Thyroid gland (tissue), 4 donors: ENCODE results near the gene ACBD4.

Experiments used
- CTCF ChIP-seq, 6 experiments: fragments of 200-600 bp in 3 of 6; fragments of 450-650 bp in 3 of 6; sonication (generic) in 3 of 6; IDR thresholded peaks; one replicate each; pipeline ENCODE4 v1.5.1; 2016 to 2019; ENCODE audit warnings: antibody characterized with exemption in 6 of 6, mild to moderate bottlenecking in 2 of 6, inconsistent platforms in 1 of 6, moderate library complexity in 1 of 6
- POLR2A ChIP-seq, 2 donors: fragments of 450-650 bp; IDR thresholded peaks; one replicate each; pipeline ENCODE4 v1.6.1; 2017; ENCODE audit warnings: antibody characterized with exemption in 2 of 2, mild to moderate bottlenecking in 2 of 2, moderate library complexity in 1 of 2

- TF ChIP-seq POLR2A (IDR thresholded peaks at IDR 0.05) (no peak), CTCF (IDR thresholded peaks at IDR 0.05) (peak in 1 of 6 experiments; percentile 23)
These were observed 39.3 kb upstream of the ACBD4 start for GRCh38 chr17:45096141-45096540.
